Posterior cingulate gyrus (tissue), 11 donors: Measurements from ENCODE around the gene CNDP1.
"Not testable (repeated sequence)": the region's sequence is repeated elsewhere in the genome, so short reads cannot be mapped to it uniquely, and the experiment has no call there.

Experiments used
- DNase-seq, 10 donors: peaks; one replicate each; pipeline versions ENCODE4 v3.0.0 to v3.0.0-alpha.2; 2020 to 2021; ENCODE audit warnings: mixed read lengths in 3 of 10
- intact Hi-C: fragments of 100-400 bp; cut with DNase I; formaldehyde crosslinking; loops from one replicate; pipeline ENCODE4 v1.15.1; 2023

Gene CNDP1

DNA sequence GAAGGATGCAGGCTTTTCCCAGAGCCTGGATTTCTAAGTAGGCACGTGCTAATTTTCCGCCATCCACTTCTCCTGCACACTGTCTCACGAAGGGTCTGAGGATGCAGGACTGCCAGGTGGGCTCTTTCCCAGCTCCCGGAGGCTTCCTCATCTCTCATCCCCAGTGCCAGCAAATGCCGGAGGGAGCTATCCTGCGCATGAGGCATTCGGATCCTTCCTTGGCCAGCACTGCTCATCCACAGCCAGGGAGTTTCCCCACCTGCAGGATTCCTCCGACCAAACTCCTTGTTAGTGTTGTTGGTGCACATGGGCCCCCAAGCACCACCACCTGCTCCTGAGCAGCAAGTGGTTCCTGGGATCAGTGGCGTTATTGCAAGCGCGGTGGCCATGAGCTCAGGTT lies 5.0 kb downstream of the CNDP1 start:
- intact Hi-C loops = no loop called here
- DNase-seq = no peak

DNA sequence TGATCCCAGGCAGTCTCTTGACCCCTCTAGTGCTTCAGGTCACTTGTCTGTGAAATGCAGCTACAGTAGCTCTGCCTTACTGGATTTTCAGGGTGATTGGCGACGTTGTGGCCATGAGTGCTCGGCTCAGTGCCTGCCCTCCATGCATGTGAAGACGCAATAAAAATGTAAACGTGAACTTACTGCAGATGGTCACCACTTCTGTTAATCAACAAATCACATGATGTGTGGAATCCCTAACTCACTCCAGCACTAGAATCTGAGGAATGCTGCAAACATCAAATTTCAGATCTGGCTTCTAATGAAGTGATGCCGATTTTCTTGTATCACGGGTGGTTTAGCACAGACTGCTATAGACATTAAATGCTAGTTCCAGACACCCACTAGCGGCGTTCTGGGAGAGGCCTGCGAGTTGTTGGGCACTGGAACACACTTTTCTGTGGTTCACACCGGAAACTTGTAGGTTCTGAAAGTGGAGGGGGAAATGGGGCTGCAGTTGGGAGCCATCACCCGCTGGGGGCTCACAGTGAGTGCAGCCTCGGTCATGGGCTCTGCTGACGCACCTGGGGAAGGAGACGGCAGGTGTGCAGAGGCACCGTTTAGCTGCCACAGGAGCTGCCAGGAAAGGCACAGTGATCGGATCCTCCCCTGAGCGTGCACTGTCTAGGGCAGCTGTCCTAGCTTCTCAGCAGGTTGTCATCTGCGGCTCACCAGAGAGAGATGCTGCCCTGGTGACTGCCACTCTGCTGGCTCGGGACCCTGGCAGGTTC lies 6.5 kb downstream of the CNDP1 start:
- no peak for DNase-seq
- intact Hi-C loops = loop anchor here (5.0 kb wide), 1 partner anchor 44 kb away; the partner anchor contains the start of gene CNDP2

DNA sequence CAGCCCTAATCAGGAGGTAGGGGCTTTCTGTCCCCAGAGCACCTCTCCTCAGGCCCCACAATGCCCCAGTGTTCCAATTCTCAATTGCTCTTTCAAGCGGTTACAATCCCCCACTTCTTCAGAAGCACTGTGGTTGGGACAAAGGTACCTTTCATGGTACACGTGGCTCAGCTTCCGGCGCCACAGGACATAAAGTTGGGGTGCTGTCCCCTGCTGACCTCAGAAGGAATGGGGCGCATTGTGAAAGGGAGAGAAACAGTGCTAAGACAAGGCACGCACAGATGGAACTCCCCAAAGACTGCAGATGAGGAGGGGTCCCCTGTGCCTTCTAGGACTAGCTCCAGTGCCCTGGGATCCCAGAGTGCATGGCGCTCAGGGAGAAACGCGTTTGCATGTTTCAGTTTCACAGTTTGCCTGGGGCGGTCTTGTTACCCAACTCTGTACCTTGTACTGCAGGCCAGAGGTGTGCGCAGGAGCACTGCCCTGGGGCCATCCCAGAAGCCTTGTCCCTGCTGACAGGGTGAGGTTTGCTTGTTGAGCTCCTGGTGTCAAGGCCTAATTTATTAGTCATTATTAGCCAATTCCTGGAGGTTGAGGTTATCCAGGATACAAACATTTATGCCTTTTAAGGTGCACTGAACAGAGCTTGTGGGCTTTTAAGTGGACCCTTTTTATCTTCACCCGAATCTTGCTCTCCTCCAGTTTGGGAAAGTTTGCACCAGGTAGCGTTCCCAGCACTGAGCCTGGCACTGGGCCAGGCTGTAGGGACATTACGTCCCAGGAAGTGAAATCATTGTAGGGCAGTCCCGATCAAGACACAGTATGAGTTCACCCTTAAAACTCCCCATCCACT lies 7.6 kb downstream of the CNDP1 start:
- intact Hi-C loops = loop anchor here (5.0 kb wide), 1 partner anchor 45 kb away; the partner anchor contains the start of gene CNDP2
- DNase-seq = peak in 9 of 10 donors; percentile 33 to 94 (median 73)

DNA sequence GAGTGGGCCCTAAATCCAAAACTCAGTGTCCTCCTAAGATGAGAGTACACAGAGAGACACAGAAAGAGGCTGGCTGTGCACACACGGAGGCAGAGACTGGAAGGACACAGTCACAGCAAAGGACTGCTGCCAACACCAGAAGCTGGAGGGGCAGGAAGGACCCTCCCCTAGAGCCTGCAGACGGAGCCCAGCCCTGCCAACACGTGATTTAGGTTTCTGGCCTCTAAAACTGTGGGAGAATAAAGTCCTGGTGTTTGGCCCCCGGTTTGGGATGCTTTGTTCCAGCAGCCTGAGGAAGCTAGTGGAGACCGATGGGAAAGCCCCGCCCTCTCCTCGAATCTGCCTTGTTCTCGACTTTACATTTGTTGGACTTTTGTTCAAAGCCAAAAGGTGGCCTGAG lies 10.6 kb downstream of the CNDP1 start:
- intact Hi-C loops = loop anchor here (5.0 kb wide), 1 partner anchor 48 kb away; the partner anchor contains the start of gene CNDP2
- DNase-seq = no peak

DNA sequence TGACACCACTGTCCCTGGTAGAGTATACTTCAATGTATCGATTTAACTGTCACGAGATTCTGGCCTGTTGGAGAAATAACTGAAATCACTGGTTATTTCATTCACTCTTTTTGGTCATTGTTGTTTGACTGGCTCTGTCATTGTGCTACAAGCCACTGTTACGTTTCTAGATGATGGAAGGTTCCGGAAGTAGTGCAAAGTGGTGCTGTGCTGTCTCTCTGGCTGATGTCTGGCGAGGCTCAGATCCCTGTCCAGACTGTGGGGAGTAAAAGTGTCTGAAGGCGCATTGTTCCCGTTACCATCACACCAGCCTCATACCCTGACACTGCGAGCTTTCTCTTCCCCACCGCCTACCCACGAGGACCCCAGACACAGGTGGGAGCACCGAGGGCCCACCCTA lies 11.7 kb downstream of the CNDP1 start:
- intact Hi-C loops = no loop called here
- no peak for DNase-seq

DNA sequence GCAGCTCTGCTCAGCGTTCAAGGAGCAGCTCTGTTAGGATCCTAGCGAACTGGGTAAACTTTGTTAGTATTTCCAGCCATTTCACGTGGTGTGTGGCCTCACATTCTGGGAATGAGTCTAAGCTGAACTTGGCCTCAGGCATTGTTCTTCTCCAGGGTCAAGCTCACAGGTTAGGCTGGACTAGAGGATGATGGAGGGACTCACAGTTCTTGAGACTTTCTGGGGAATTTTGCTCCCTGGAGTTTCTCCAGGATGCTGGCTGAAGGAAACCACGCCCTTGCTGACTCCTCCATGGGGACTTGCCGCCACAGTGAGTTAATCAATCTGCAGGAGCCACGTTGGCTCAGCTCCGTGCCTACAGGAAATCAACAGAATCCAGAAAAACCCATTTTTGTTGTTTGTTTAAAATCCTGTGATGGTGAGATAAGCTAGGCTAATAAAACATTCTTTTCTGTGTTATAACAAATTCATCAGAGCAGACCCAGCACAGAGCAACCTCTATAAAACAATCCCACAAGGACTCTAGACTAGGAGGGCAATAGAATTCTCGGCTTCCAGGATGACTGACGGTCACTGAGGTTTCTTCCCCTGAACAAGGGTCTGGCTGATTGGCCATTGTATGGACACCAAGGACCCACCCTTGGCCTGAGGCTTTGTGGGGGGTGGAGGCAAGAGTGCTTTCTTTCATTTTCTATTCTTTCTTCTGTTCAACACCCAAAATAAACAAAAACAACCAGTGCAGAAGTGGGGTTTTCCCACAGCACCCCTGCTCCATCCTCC lies 12.6 kb downstream of the CNDP1 start:
- DNase-seq = no peak
- intact Hi-C loops = no loop called here

DNA sequence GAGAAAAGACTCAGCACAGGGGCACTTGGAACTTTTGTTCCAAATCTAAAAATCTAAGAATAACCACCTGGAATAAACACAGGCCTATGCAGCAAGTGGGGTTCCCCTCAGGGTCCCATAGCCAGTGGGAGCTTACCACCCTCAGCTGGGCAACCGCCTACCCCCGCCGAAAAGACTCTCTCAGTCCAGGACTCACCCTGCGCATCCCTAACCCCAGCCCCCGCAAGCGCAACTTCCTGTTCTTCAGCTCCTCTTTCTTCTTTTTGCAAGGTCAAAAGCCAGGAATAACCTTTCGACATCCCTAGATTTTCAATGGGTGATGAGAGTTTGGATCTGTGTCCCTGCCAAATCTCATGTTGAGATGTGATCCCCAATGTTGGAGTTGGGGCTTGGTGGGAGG lies 13.6 kb downstream of the CNDP1 start:
- no peak for DNase-seq
- intact Hi-C loops = no loop called here

DNA sequence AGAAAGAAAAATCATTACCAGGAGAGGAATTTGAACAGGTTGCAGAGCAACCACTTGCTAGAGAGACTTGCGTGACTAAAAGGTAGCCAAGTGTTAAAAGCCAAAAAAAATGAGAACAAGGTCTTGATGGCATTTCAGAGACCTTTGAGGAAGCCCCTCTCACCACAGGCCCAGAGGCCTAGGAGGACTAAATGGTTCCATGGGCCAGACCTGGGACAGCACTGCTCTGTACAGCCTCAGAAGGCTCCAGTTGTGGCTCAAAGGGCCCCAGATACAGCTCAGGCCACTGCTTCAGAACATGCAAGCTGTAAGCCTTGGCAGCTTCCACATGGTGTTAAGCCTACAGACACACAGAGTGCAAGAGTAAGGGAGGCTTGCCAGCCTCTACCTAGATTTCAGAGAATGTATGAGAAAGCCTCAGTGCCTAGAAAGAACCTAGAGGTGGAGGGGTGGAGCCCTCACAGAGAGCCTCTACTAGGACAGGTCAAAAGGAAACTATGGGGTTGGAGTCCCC lies 15.3 kb downstream of the CNDP1 start:
- no peak for DNase-seq

DNA sequence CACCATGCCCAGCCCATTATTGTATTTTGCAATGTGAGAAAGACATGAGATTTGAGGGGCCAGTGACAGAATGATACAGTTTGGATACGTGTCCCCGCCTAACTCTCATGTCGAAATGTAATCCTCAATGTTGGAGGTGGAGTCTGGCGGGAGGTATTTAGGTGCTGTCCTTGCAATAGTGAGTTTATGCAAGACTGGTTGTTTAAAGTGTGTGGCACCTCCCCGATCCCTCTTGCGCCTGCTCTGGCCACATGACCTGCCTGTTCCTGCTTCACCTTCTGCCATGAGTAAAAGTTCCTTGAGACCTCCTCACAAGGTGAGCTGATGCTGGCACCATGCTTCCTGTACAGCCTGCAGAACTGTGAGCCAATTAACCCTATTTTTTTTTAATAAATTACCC lies 16.6 kb downstream of the CNDP1 start:
- intact Hi-C loops = loop anchor here (5.0 kb wide), 1 partner anchor 74 kb away; no protein-coding TSS in a partner anchor

More for the DNA sequence above, 15.3 kb downstream of the CNDP1 start:
- intact Hi-C loops = loop anchor here (5.0 kb wide), 1 partner anchor 72 kb away; no protein-coding TSS in a partner anchor

DNA sequence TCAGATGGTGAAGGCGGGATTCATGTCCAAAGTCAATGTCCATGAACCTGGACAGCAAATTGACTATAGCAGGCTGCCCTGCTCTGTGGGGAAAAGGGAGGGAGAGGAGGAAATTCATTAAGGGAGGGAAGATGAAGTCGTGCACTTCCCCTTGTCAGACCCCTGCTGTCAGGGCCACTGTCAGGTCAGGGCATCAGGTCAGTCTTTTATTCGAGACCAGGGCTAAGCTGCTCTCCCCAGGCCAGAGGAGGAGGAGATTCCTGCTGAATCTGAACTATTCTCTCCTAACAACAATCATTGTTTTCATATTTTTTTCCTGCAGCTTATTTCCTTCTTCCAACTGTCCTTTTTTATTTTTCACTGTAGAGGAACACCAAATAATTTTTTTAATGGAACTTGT lies 17.2 kb downstream of the CNDP1 start:
- intact Hi-C loops = loop anchor here (5.0 kb wide), 1 partner anchor 74 kb away; no protein-coding TSS in a partner anchor
- DNase-seq = no peak

More for the DNA sequence above, 16.6 kb downstream of the CNDP1 start:
- DNase-seq = no peak

DNA sequence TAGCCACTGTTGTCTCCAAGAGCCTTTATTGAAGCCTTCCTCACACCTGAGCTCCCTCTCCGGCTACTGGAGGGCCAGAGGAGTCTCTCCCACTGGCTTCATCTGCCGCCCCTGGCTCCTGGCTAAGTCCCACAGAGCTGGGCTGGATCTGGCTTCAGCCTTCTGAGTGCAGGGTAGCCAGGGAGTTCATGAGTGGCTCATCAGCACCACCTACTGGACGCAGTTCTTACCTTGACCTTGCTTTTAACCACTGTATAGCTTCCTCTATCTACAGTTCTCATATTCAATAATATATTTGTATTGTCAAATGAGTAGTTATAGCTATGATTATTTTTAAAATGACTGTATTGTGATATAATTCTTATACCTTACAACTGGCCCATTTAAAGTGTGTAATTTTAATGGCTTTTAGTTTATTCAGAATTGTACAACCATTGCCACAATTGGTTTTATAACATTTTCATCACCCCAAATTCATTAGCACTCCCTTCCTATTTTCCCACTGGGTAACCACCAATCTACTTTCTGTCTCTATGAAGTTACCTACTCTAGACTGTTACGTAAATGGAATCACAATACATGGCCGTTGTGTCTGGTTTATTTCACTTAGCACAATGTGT lies 17.7 kb downstream of the CNDP1 start:
- intact Hi-C loops = loop anchor here (1.0 to 5.0 kb wide), 3 partner anchors 75 to 199 kb away; partner anchors contain the start of gene DIPK1C
- peak; percentile 47 to 97 (median 86) for DNase-seq

DNA sequence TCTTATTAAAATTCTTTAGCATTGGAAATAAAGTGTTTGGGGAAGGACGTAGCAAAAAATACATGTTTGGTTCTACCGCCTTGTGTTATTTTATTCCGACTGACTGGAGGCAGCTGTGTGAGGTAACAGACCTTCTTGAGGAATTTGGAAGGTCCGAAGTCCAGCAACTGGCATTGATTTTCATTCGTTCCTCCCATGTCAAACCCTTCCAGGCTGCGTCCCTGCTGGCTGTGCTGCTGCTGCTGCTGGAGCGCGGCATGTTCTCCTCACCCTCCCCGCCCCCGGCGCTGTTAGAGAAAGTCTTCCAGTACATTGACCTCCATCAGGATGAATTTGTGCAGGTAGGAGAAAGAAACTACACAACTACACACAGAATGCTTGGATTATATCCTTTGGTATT lies 21.8 kb downstream of the CNDP1 start:
- DNase-seq = no peak
- intact Hi-C loops = no loop called here

DNA sequence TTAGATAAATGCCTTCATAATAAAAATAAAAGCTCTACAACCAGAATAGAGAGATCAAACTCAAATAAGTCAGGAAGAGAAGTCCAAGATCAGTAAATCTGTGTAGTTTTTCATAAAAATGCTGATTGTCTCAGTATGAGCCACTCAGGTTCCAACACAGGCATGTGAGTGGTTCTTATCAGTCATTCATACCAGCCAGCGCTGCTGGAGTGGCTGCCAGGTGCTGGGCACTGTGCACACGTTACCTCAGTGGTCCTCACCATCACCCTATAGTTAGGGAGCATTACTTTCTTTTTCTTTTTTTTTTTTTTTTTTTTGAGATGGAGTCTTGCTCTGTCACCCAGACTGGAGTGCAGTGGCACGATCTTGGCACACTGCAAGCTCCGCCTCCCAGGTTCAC lies 23.8 kb downstream of the CNDP1 start:
- intact Hi-C loops = no loop called here
- no peak for DNase-seq

DNA sequence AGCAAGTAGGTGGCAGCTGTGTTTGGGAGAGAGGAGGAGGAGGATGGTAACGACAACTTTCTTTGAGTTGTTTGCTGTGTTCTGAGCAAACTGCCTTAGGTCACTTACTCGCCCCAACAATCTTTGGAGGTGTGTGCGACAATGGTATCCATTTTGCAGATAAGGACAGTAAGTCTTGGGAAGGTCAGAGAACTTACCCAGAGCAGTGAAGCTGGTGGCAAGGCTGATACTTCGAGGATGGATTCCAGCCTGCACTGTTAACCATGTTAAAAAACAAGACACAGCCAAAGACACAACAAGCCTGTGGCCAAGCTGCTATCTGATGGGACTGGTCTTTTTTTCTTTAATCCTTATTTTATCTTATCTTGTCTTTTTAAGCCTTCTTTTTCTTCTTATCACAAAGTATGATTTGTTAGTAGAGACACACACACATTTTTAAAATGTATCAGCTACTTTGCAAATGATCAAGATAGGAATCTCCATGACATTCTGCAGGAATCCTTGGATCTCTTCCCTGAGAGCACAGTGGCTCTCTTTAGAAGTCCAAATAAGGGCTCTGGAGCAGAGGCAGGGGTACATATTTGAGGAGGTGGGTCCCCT lies 27.9 kb downstream of the CNDP1 start:
- intact Hi-C loops = no loop called here
- DNase-seq = no peak

DNA sequence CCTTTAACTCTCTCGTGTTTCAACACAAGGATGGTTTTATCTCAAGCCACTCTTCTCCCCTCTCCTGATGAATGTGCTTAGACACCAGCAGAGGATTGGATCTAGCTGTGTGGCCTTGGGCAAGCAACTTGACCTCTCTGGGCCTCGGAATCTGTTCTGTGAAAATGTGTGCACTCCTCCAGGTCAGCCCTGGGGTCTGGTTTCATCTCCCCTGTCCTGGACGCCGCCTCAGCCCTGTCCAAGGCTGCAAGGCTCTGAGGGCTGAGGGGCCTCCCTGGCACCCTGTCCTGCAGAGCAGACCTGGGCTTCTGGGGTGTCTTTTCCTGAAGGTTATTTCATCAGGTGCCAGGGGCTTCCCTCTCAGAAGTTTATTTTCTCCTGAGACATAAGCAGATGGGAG lies 28.5 kb downstream of the CNDP1 start:
- no peak for DNase-seq
- intact Hi-C loops = no loop called here

DNA sequence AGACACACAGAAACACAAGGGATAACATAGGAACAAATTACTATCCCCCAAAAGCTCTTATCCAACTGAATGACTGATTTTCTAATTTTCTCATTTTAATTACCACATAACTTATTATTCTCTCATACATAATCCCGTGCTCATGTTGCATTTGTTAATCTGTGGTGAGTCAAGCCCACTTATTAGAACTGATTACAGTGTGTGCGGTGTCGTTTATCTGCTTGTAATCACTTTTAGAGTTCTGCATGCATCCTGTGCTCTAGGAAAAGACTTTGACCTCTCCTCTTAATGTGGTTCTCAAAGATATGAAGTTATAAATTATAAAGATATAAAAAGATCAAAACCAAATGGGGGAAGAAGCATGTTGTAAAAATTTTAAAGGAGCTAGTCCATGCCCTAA lies 29.7 kb downstream of the CNDP1 start:
- no peak for DNase-seq
- intact Hi-C loops = no loop called here

DNA sequence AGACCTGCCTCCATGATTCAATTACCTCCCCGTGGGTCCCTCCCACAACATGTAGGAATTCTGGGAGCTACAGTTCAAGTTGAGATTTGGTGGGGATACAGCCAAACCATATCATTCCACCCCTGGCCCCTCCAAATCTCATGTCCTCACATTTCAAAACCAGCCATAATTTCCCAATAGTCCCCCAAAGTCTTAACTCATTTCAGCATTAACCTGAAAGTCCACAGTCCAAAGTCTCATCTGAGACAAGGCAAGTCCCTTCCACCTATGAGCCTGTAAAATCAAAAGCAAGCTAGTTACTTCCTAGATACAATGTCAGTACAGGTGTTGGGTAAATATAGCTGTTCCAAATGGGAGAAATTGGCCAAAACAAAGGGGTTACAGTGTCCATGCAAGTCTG lies 30.9 kb downstream of the CNDP1 start:
- DNase-seq, intact Hi-C loops: not testable (repeated sequence)

DNA sequence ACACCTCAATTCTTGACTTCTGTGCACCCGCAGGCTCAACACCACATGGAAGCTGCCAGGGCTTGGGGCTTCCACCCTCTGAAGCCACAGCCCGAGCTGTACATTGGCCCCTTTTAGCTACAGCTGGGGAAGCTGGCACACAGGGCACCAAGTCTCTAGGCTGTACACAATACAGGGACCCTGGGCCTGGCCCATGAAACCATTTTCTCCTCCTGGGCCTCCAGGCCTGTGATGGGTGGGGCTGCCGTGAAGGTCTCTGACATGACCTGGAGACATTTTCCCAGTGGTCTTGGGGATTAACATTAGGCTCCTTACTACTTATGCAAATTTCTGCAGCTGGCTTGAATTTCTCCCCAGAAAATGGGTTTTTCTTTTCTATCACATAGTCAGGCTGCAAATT lies 31.7 kb downstream of the CNDP1 start:
- intact Hi-C loops, DNase-seq: not testable (repeated sequence)

DNA sequence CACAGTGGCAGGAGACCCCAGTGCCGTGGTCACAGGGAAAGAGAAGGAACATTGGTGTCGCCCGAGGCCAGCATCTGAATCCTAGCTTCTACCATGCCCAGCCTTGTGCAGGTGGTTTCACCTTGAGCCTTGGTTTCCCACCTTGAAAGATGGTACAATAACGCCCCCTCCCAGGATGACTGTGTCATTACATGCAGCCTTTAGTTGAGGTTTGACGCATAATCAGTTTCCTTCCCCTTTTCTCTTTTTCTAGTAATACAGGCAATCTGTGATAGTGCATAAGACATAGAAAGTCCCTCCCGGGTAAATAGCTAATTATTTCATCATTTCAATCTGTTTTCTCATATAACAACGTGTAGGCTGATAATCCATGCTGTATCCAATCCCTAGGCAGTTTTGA lies 33.5 kb downstream of the CNDP1 start:
- DNase-seq = no peak
- intact Hi-C loops = no loop called here
